HAP-1 (cell line): Measurements from ENCODE around the gene MTURN.

Experiments used
- DNase-seq, 2 experiments: peaks; one replicate each; pipeline ENCODE4 v3.0.0-alpha.2; 2016 to 2020; ENCODE audit warnings: low spot score in 2 of 2
- H3K27me3 ChIP-seq: fragments of 250-450 bp; sonication (Bioruptor Pico); 2 replicates; pipeline ENCODE4 v1.5.1; 2020; ENCODE audit warnings: low read depth, mild to moderate bottlenecking, moderate library complexity
- H3K36me3 ChIP-seq: fragments of 250-450 bp; sonication (Bioruptor Pico); replicated peaks from 2 replicates; pipeline ENCODE4 v1.5.1; 2020; ENCODE audit warnings: mild to moderate bottlenecking
- H3K4me1 ChIP-seq: fragments of 250-450 bp; sonication (Bioruptor Pico); 2 replicates; pipeline ENCODE4 v1.5.1; 2020; ENCODE audit warnings: mild to moderate bottlenecking
- H3K4me3 ChIP-seq: fragments of 250-450 bp; sonication (Bioruptor Pico); 2 replicates; pipeline ENCODE4 v1.5.1; 2020; ENCODE audit warnings: mild to moderate bottlenecking, moderate library complexity
- H3K9me3 ChIP-seq: fragments of 250-450 bp; sonication (Bioruptor Pico); 2 replicates; pipeline ENCODE4 v1.5.1; 2020; ENCODE audit warnings: mild to moderate bottlenecking, moderate library complexity
- in situ Hi-C: fragments of 300-500 bp; cut with MboI; formaldehyde crosslinking; loops from 3 replicates; pipeline ENCODE4 v1.14.3; 2020; ENCODE audit warnings: low sequenced_read_pairs, inconsistent platforms, mixed read lengths

The MTURN gene

GRCh38 chr7:30159698-30160143 is 24.9 kb downstream of the MTURN start:
- peaks cover 32% of the 10 kb centered on the region for H3K4me1 ChIP-seq
- in situ Hi-C loops, result loop anchor here (10.0 to 25.0 kb wide), 2 partner anchors 253 to 405 kb away; no protein-coding TSS in a partner anchor
- peak in 1 of 2 experiments; percentile 42 for DNase-seq

GRCh38 chr7:30160329-30160728 is 25.5 kb downstream of the MTURN start:
- Histone ChIP-seq H3K27me3 (no peaks in the 10 kb centered on the region), H3K4me1 (peaks cover 32% of the 10 kb centered on the region), H3K4me3 (no peak overlapping the region), H3K9me3 (no peaks in the 10 kb centered on the region), H3K36me3 (no peaks in the 10 kb centered on the region)
- no peak for DNase-seq
- in situ Hi-C loops, result loop anchor here (10.0 to 25.0 kb wide), 2 partner anchors 252 to 404 kb away; no protein-coding TSS in a partner anchor

More at GRCh38 chr7:30159698-30160143, 24.9 kb downstream of the MTURN start:
- Histone ChIP-seq H3K27me3 (no peaks in the 10 kb centered on the region), H3K36me3 (no peaks in the 10 kb centered on the region), H3K4me3 (no peak overlapping the region), H3K9me3 (no peaks in the 10 kb centered on the region)

GRCh38 chr7:30162133-30162532 is 27.3 kb downstream of the MTURN start:
- H3K4me3 ChIP-seq, result no peak overlapping the region
- H3K27me3 ChIP-seq, result no peaks in the 10 kb centered on the region
- no peak for DNase-seq
- H3K4me1 ChIP-seq, result peaks cover 32% of the 10 kb centered on the region
- H3K36me3 ChIP-seq, result no peaks in the 10 kb centered on the region
- in situ Hi-C loops, result loop anchor here (10.0 to 25.0 kb wide), 2 partner anchors 250 to 403 kb away; no protein-coding TSS in a partner anchor
- no peaks in the 10 kb centered on the region for H3K9me3 ChIP-seq

GRCh38 chr7:30162622-30163124 is 27.9 kb downstream of the MTURN start:
- Histone ChIP-seq H3K4me1 (peaks cover 32% of the 10 kb centered on the region), H3K9me3 (no peaks in the 10 kb centered on the region), H3K36me3 (no peaks in the 10 kb centered on the region), H3K27me3 (no peaks in the 10 kb centered on the region), H3K4me3 (no peak overlapping the region)
- DNase-seq, result peak; percentile 84 to 94
- in situ Hi-C loops, result loop anchor here (10.0 to 25.0 kb wide), 2 partner anchors 250 to 402 kb away; no protein-coding TSS in a partner anchor

- Histone ChIP-seq H3K9me3 (no peaks in the 10 kb centered on the region; the same call in 1 of the 2 replicates), H3K36me3 (no peaks in the 10 kb centered on the region), H3K4me1 (peaks cover 30% of the 10 kb centered on the region), H3K4me3 (no peak overlapping the region), H3K27me3 (no peaks in the 10 kb centered on the region)
- peak in 1 of 2 experiments; percentile 64 for DNase-seq
- in situ Hi-C loops, result loop anchor here (10.0 to 25.0 kb wide), 2 partner anchors 249 to 401 kb away; no protein-coding TSS in a partner anchor
Measured at GRCh38 chr7:30163231-30163894, 28.6 kb downstream of the MTURN start.

- DNase-seq, result peak; percentile 35 to 74
- Histone ChIP-seq H3K4me1 (peaks cover 29% of the 10 kb centered on the region), H3K36me3 (no peaks in the 10 kb centered on the region), H3K27me3 (no peaks in the 10 kb centered on the region), H3K4me3 (no peak overlapping the region), H3K9me3 (no peaks in the 10 kb centered on the region; the same call in 1 of the 2 replicates)
- in situ Hi-C loops, result loop anchor here (10.0 to 25.0 kb wide), 2 partner anchors 248 to 400 kb away; no protein-coding TSS in a partner anchor
Measured at GRCh38 chr7:30164567-30164966, 29.8 kb downstream of the MTURN start.

- no peaks in the 10 kb centered on the region for H3K27me3 ChIP-seq
- H3K9me3 ChIP-seq, result no peaks in the 10 kb centered on the region; the same call in 1 of the 2 replicates
- no peak for DNase-seq
- H3K4me1 ChIP-seq, result peaks cover 28% of the 10 kb centered on the region
- in situ Hi-C loops, result loop anchor here (10.0 to 25.0 kb wide), 2 partner anchors 247 to 399 kb away; no protein-coding TSS in a partner anchor
- no peak overlapping the region for H3K4me3 ChIP-seq
- no peaks in the 10 kb centered on the region for H3K36me3 ChIP-seq
Measured at GRCh38 chr7:30165590-30165989, 30.8 kb downstream of the MTURN start.

- DNase-seq, result no peak
- in situ Hi-C loops, result loop anchor here (10.0 to 25.0 kb wide), 2 partner anchors 246 to 399 kb away; no protein-coding TSS in a partner anchor
Measured at GRCh38 chr7:30166155-30166840, 31.5 kb downstream of the MTURN start.

GRCh38 chr7:30166841-30167235 is 32.1 kb downstream of the MTURN start:
- H3K9me3 ChIP-seq, result no peaks in the 10 kb centered on the region; the same call in 1 of the 2 replicates
- no peak for DNase-seq

More at GRCh38 chr7:30166155-30166840, 31.5 kb downstream of the MTURN start:
- no peak overlapping the region for H3K4me3 ChIP-seq
- H3K4me1 ChIP-seq, result peaks cover 28% of the 10 kb centered on the region
- H3K36me3 ChIP-seq, result no peaks in the 10 kb centered on the region
- H3K9me3 ChIP-seq, result no peaks in the 10 kb centered on the region; the same call in 1 of the 2 replicates
- H3K27me3 ChIP-seq, result no peaks in the 10 kb centered on the region

GRCh38 chr7:30167901-30168300 is 33.1 kb downstream of the MTURN start:
- no peaks in the 10 kb centered on the region; the same call in 1 of the 2 replicates for H3K9me3 ChIP-seq
- H3K36me3 ChIP-seq, result no peaks in the 10 kb centered on the region
- no peaks in the 10 kb centered on the region for H3K27me3 ChIP-seq
- peaks cover 19% of the 10 kb centered on the region for H3K4me1 ChIP-seq
- in situ Hi-C loops, result loop anchor here (10.0 to 25.0 kb wide), 2 partner anchors 244 to 397 kb away; no protein-coding TSS in a partner anchor
- no peak for DNase-seq
- H3K4me3 ChIP-seq, result no peak overlapping the region

More at GRCh38 chr7:30166841-30167235, 32.1 kb downstream of the MTURN start:
- Histone ChIP-seq H3K27me3 (no peaks in the 10 kb centered on the region), H3K4me3 (no peak overlapping the region), H3K4me1 (peaks cover 27% of the 10 kb centered on the region), H3K36me3 (no peaks in the 10 kb centered on the region)
- in situ Hi-C loops, result loop anchor here (10.0 to 25.0 kb wide), 2 partner anchors 245 to 398 kb away; no protein-coding TSS in a partner anchor

GRCh38 chr7:30168835-30169573 is 34.2 kb downstream of the MTURN start:
- no peaks in the 10 kb centered on the region for H3K36me3 ChIP-seq
- H3K27me3 ChIP-seq, result no peaks in the 10 kb centered on the region
- DNase-seq, result peak; percentile 41 to 68
- H3K4me1 ChIP-seq, result peaks cover 11% of the 10 kb centered on the region
- in situ Hi-C loops, result loop anchor here (10.0 to 25.0 kb wide), 2 partner anchors 243 to 396 kb away; no protein-coding TSS in a partner anchor
- no peak overlapping the region for H3K4me3 ChIP-seq
- H3K9me3 ChIP-seq, result no peaks in the 10 kb centered on the region; the same call in 1 of the 2 replicates

GRCh38 chr7:30169579-30169978 is 34.8 kb downstream of the MTURN start:
- H3K27me3 ChIP-seq, result no peaks in the 10 kb centered on the region
- H3K4me1 ChIP-seq, result peaks cover 11% of the 10 kb centered on the region
- DNase-seq, result no peak
- H3K36me3 ChIP-seq, result no peaks in the 10 kb centered on the region
- H3K4me3 ChIP-seq, result no peak overlapping the region
- no peaks in the 10 kb centered on the region; the same call in 1 of the 2 replicates for H3K9me3 ChIP-seq
- in situ Hi-C loops, result loop anchor here (10.0 to 25.0 kb wide), 2 partner anchors 243 to 395 kb away; no protein-coding TSS in a partner anchor
